Vagina (tissue), 2 donors: ENCODE results near the gene OLFML2A. TPM values are rescaled to one million over a fixed set of nuclear protein-coding genes. Genes with fewer than 3 reads are reported as not detected.

Source experiments
- DNase-seq, 2 donors: peaks; one replicate each; pipeline ENCODE4 v3.0.0-alpha.2; 2017; ENCODE audit errors: extremely low spot score in 2 of 2
- H3K27ac ChIP-seq: fragments of 200-600 bp; sonication (generic); one replicate; pipeline ENCODE4 v1.5.1; 2019
- H3K27me3 ChIP-seq: fragments of 200-600 bp; sonication (generic); one replicate; pipeline ENCODE4 v1.5.1; 2019
- H3K36me3 ChIP-seq, 2 donors: fragments of 200-600 bp; sonication (generic); one replicate each; pipeline ENCODE4 v1.5.1; 2017 to 2019
- H3K4me1 ChIP-seq: fragments of 200-600 bp; sonication (generic); one replicate; pipeline ENCODE4 v1.5.1; 2019
- H3K4me3 ChIP-seq, 2 donors: fragments of 200-600 bp; sonication (generic); 1 replicate in 1 of 2; 2 replicates in 1 of 2; pipeline ENCODE4 v1.5.1; 2016 to 2019
- H3K9me3 ChIP-seq: fragments of 200-600 bp; sonication (generic); one replicate; pipeline ENCODE4 v1.5.1; 2019
- CTCF ChIP-seq, 3 experiments: fragments of 450-650 bp in 2 of 3; fragments of 200-600 bp in 1 of 3; sonication (generic) in 1 of 3; IDR thresholded peaks; one replicate each; pipeline ENCODE4 v1.5.1; 2017 to 2019; ENCODE audit warnings: antibody characterized with exemption in 3 of 3, mild to moderate bottlenecking in 2 of 3, moderate library complexity in 2 of 3
- POLR2A ChIP-seq, 2 donors: fragments of 450-650 bp; IDR thresholded peaks; one replicate each; pipeline ENCODE4 v1.6.1; 2017; ENCODE audit warnings: antibody characterized with exemption in 2 of 2, mild to moderate bottlenecking in 2 of 2, moderate library complexity in 2 of 2
- POLR2AphosphoS5 ChIP-seq, 2 donors: sonication (generic); formaldehyde crosslinking; IDR thresholded peaks; one replicate each; pipeline ENCODE4 v1.9.0; 2017; ENCODE audit warnings: antibody characterized with exemption in 2 of 2, mild to moderate bottlenecking in 2 of 2, low read depth in 1 of 2; ENCODE audit not compliant: insufficient read depth in 1 of 2
- intact Hi-C: fragments of 100-400 bp; cut with DNase I; formaldehyde crosslinking; loops from one replicate; pipeline ENCODE4 v1.15.1; 2023
- total RNA-seq: library from RNA; depleted of rRNA; stranded (reverse); fragments of >200 nt; gene quantifications from one replicate; pipeline ENCODE4 v1.2.3, GENCODE V29; 2016

Gene OLFML2A
- total RNA-seq, 1 donor from 2014 or later: 39.3 TPM

GRCh38 chr9:124764774-124765438 is 12.0 kb upstream of the OLFML2A start:
- intact Hi-C loops: no loop called here
- H3K36me3 ChIP-seq: no peaks in the 10 kb centered on the region
- no peak overlapping the region for H3K4me3 ChIP-seq
- TF ChIP-seq CTCF (IDR thresholded peaks at IDR 0.05) (no peak), POLR2AphosphoS5 (IDR thresholded peaks at IDR 0.05; ENCODE audit: insufficient read depth in 1 of 2, low read depth in 1 of 2) (no peak), POLR2A (IDR thresholded peaks at IDR 0.05) (no peak)
- H3K27ac ChIP-seq: no peak overlapping the region
- H3K4me1 ChIP-seq: peaks cover 9% of the 10 kb centered on the region
- no peaks in the 10 kb centered on the region for H3K9me3 ChIP-seq
- DNase-seq: no peak
- no peaks in the 10 kb centered on the region for H3K27me3 ChIP-seq

GRCh38 chr9:124765439-124765835 is 11.5 kb upstream of the OLFML2A start:
- intact Hi-C loops: no loop called here
- Histone ChIP-seq H3K36me3 (no peaks in the 10 kb centered on the region), H3K4me1 (peaks cover 14% of the 10 kb centered on the region), H3K4me3 (no peak overlapping the region), H3K27me3 (no peaks in the 10 kb centered on the region), H3K9me3 (no peaks in the 10 kb centered on the region), H3K27ac (no peak overlapping the region)
- TF ChIP-seq POLR2A (IDR thresholded peaks at IDR 0.05): no peak
- TF ChIP-seq CTCF (IDR thresholded peaks at IDR 0.05): no peak
- no peak for TF ChIP-seq POLR2AphosphoS5 (IDR thresholded peaks at IDR 0.05; ENCODE audit: insufficient read depth in 1 of 2, low read depth in 1 of 2)
- no peak for DNase-seq

GRCh38 chr9:124766326-124766725 is 10.6 kb upstream of the OLFML2A start:
- Histone ChIP-seq H3K4me3 (no peak overlapping the region), H3K27me3 (no peaks in the 10 kb centered on the region), H3K4me1 (peaks cover 19% of the 10 kb centered on the region), H3K27ac (no peak overlapping the region), H3K36me3 (no peaks in the 10 kb centered on the region), H3K9me3 (no peaks in the 10 kb centered on the region)
- DNase-seq: no peak
- no peak for TF ChIP-seq CTCF (IDR thresholded peaks at IDR 0.05)
- TF ChIP-seq POLR2A (IDR thresholded peaks at IDR 0.05): no peak
- TF ChIP-seq POLR2AphosphoS5 (IDR thresholded peaks at IDR 0.05; ENCODE audit: insufficient read depth in 1 of 2, low read depth in 1 of 2): no peak
- intact Hi-C loops: no loop called here

GRCh38 chr9:124766815-124767554 is 9.9 kb upstream of the OLFML2A start:
- no peak for DNase-seq
- H3K4me3 ChIP-seq: no peak overlapping the region
- intact Hi-C loops: no loop called here
- no peaks in the 10 kb centered on the region for H3K27me3 ChIP-seq
- no peak overlapping the region for H3K27ac ChIP-seq
- no peaks in the 10 kb centered on the region for H3K9me3 ChIP-seq
- TF ChIP-seq POLR2AphosphoS5 (IDR thresholded peaks at IDR 0.05; ENCODE audit: insufficient read depth in 1 of 2, low read depth in 1 of 2) (no peak), CTCF (IDR thresholded peaks at IDR 0.05) (no peak), POLR2A (IDR thresholded peaks at IDR 0.05) (no peak)
- no peaks in the 10 kb centered on the region for H3K36me3 ChIP-seq
- H3K4me1 ChIP-seq: peaks cover 22% of the 10 kb centered on the region

GRCh38 chr9:124767821-124768220 is 9.1 kb upstream of the OLFML2A start:
- no peak for DNase-seq
- H3K4me3 ChIP-seq: no peak overlapping the region
- H3K27ac ChIP-seq: no peak overlapping the region
- intact Hi-C loops: no loop called here
- no peaks in the 10 kb centered on the region for H3K9me3 ChIP-seq
- no peaks in the 10 kb centered on the region for H3K36me3 ChIP-seq
- H3K27me3 ChIP-seq: no peaks in the 10 kb centered on the region
- peaks cover 26% of the 10 kb centered on the region for H3K4me1 ChIP-seq
- TF ChIP-seq POLR2AphosphoS5 (IDR thresholded peaks at IDR 0.05; ENCODE audit: insufficient read depth in 1 of 2, low read depth in 1 of 2): no peak
- TF ChIP-seq POLR2A (IDR thresholded peaks at IDR 0.05): no peak
- no peak for TF ChIP-seq CTCF (IDR thresholded peaks at IDR 0.05)
